Common myeloid progenitor, CD34-positive (primary cell): Measurements from ENCODE around the gene PSRC1.
A peak's percentile ranks its signal among the peaks of the same experiment; 100 is the strongest.

Experiments used
- CTCF ChIA-PET: fragments of 350-600 bp; sonication (Branson Sonifier 250); formaldehyde crosslinking; loops from one replicate; lab custom pipeline; 2021; ENCODE audit warnings: antibody characterized with exemption; lab: Charles Lee
- POLR2A ChIA-PET: fragments of 350-600 bp; sonication (Branson Sonifier 250); formaldehyde crosslinking; loops from one replicate; lab custom pipeline; 2021; ENCODE audit warnings: antibody characterized with exemption; lab: Charles Lee
- DNase-seq, 3 donors: peaks; one replicate each; pipeline versions ENCODE4 v3.0.0 to v3.0.0-alpha.2; 2013
- H3K27ac ChIP-seq, 2 experiments: 1 replicate in 1 of 2; 2 replicates in 1 of 2; pipeline ENCODE4 v1.7.0; 2013; ENCODE audit warnings: inconsistent platforms in 2 of 2, low read length in 2 of 2, mild to moderate bottlenecking in 2 of 2, low read depth in 1 of 2, moderate library complexity in 1 of 2; ENCODE audit not compliant: severe bottlenecking in 2 of 2, insufficient read depth in 1 of 2, poor library complexity in 1 of 2
- H3K27me3 ChIP-seq, 5 experiments: replicated peaks in 2 of 5; 1 replicate in 3 of 5; 2 replicates in 2 of 5; pipeline versions ENCODE4 v1.6.1 to v1.7.0; 2013; ENCODE audit warnings: low read length in 4 of 5, mild to moderate bottlenecking in 2 of 5, moderate library complexity in 2 of 5, inconsistent platforms in 1 of 5; ENCODE audit not compliant: insufficient read depth in 5 of 5, control insufficient read depth in 4 of 5
- H3K36me3 ChIP-seq, 4 experiments: 1 replicate in 2 of 4; 2 replicates in 2 of 4; pipeline versions ENCODE4 v1.6.1 to v1.7.0; 2013; ENCODE audit warnings: low read length in 3 of 4, control low read depth in 1 of 4, mild to moderate bottlenecking in 1 of 4; ENCODE audit not compliant: control insufficient read depth in 4 of 4, insufficient read depth in 4 of 4
- H3K4me1 ChIP-seq, 4 experiments: 1 replicate in 3 of 4; 2 replicates in 1 of 4; pipeline versions ENCODE4 v1.6.1 to v1.7.1; 2013; ENCODE audit warnings: low read length in 3 of 4, mild to moderate bottlenecking in 3 of 4, control low read depth in 1 of 4, inconsistent platforms in 1 of 4, moderate library complexity in 1 of 4; ENCODE audit not compliant: control insufficient read depth in 4 of 4, insufficient read depth in 4 of 4; ENCODE audit errors: control extremely low read depth in 1 of 4
- H3K4me3 ChIP-seq, 7 experiments: 1 replicate in 4 of 7; 2 replicates in 3 of 7; pipeline versions ENCODE4 v1.5.1 to v1.7.0; 2013; ENCODE audit warnings: mild to moderate bottlenecking in 7 of 7, low read length in 6 of 7, moderate library complexity in 6 of 7, inconsistent platforms in 2 of 7, low read depth in 2 of 7, control low read depth in 1 of 7; ENCODE audit not compliant: insufficient read depth in 4 of 7, control insufficient read depth in 1 of 7; ENCODE audit errors: extremely low read depth in 1 of 7
- H3K9me3 ChIP-seq, 5 experiments: 1 replicate in 4 of 5; 2 replicates in 1 of 5; pipeline versions ENCODE4 v1.6.1 to v1.7.1; 2013; ENCODE audit warnings: low read length in 4 of 5, mild to moderate bottlenecking in 2 of 5, inconsistent platforms in 1 of 5, low read depth in 1 of 5, moderate library complexity in 1 of 5; ENCODE audit not compliant: control insufficient read depth in 4 of 5, insufficient read depth in 2 of 5; ENCODE audit errors: control extremely low read depth in 1 of 5
- WGBS: methylation state at CpG from one replicate; pipeline ENCODE4 v1.1.5; 2013; ENCODE audit not compliant: insufficient coverage; 5-methylcytosine and 5-hydroxymethylcytosine counted together

PSRC1 gene

DNA sequence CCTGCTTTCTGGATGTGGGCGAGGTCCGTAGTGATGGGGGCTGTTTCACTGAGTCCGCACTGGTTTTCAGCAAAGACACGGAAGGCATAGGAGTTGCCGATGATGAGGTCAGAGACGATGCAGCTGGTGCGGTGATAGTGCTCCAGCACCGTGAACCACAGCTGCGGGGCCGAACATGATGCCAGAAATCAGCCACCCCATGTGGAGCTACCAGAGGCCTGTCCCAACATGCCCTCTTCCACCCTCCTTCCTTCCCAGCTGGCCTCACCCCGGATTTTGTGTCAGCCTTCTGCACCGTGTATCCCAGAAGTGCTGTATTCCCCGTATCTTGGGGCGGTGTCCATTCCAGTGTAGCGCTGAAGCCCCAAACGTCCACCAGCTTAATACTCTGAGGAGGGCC lies 13.8 kb upstream of the PSRC1 start:
- Histone ChIP-seq H3K27me3 (peaks cover 0 to 28% (median 2%) of the 10 kb centered on the region in 5 experiments), H3K9me3 (no peaks in the 10 kb centered on the region), H3K36me3 (no peaks in the 10 kb centered on the region), H3K4me1 (peaks cover 0 to 6% (median 2%) of the 10 kb centered on the region in 4 experiments), H3K4me3 (no peak overlapping the region), H3K27ac (no peak overlapping the region)
- POLR2A ChIA-PET = no interaction called here
- DNase-seq = no peak
- WGBS = 98% methylated on average over 16 of the region's 16 CpGs
- CTCF ChIA-PET = interaction anchor here (0.9 to 1.6 kb wide), 3 partner anchors 11 to 20 kb away, joined by 3 to 6 read pairs (median 3); partner anchors contain the start of gene MYBPHL

DNA sequence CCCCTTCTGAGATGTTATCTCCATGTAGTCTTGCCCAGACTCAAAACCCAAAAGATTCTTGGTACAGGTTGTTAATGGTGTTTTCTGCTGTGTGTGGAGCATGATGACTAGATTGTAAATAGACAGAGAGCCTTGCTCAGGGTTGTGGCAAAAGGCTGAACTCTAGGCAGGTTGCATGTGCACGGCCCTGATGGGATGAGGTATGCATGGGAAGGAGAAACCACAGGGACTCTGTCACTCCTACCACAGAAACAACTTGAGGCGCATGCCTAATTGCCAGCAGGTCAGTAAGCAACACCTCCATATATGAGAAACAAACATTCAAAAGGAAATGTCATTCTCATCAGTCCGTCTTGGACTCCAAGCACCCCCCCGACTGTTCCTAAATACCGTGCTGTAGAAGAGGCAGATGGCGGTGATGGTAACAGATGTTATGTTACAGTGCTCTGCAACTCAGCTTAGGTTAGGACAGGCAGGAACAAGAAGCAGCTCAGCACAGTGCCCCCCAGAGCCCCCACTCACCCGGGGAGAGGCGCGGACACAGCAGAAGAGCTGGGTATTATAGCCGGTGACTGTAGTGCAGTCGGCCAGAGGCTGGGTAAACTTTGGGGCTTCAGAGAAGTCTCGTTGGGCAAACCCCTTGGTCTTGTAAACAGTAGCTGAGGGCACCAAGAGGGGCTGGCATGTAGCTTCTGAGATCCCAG lies 12.9 kb upstream of the PSRC1 start:
- Histone ChIP-seq H3K9me3 (no peaks in the 10 kb centered on the region), H3K4me1 (peaks cover 0 to 12% (median 2%) of the 10 kb centered on the region in 4 experiments), H3K36me3 (no peaks in the 10 kb centered on the region), H3K4me3 (no peak overlapping the region), H3K27me3 (peaks cover 0 to 27% (median 1%) of the 10 kb centered on the region in 5 experiments), H3K27ac (no peak overlapping the region)
- ChIA-PET CTCF (interaction anchor here (1.3 to 1.6 kb wide), 2 partner anchors 12 to 19 kb away, joined by 3 to 6 read pairs; partner anchors contain the start of gene MYBPHL), POLR2A (interaction anchor here (0.7 kb wide), 1 partner anchor 20 kb away, joined by 3 read pairs; no protein-coding TSS in a partner anchor)
- WGBS = 88% methylated on average over 11 of the region's 12 CpGs
- DNase-seq = no peak

DNA sequence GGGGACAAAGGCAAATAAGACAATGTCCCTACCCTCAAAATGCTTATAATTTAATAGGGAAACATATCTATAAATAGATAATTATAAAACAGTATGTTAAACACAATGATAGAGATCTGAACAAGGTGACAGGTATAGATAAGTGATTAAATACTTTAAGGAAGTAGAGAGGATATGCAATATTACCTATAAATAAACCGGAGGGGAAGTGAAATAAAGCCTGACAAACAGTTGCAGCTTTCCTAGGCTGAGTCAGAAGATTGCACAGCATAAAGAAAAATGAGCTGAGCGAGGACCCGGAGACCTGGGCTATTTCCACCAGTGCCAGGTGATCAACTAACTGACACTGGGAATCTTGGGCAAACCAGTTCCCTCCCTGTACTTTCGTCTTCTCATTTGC lies 11.5 kb upstream of the PSRC1 start:
- Histone ChIP-seq H3K27me3 (peaks cover 0 to 16% (median 0%) of the 10 kb centered on the region in 5 experiments), H3K27ac (no peak overlapping the region), H3K4me1 (peaks cover 0 to 14% (median 2%) of the 10 kb centered on the region in 4 experiments), H3K4me3 (no peak overlapping the region), H3K9me3 (no peaks in the 10 kb centered on the region), H3K36me3 (no peaks in the 10 kb centered on the region)
- ChIA-PET POLR2A (no interaction called here), CTCF (no interaction called here)
- 0% methylated on average over 1 of the region's 4 CpGs for WGBS
- no peak for DNase-seq

DNA sequence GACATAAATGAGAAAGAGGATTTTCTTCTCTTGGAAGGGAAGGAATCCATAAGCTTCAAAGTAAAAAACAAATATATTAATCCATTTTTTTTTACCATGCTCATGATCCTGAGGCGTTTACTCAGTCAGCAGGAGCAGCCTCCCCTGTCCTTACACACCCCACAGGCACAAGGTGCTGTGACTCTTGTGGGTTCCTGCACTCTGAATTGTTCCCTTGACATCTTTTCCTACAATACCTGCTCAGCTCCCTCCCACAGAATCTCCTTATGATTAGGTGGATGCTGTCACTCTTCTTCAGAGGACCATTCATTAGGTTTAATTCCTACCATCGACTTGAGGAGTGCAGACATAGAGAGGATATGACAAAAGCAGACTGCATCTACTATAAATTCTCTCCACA lies 10.1 kb upstream of the PSRC1 start:
- DNase-seq = no peak
- 91% methylated on average over 1 of the region's 2 CpGs for WGBS
- Histone ChIP-seq H3K27ac (no peak overlapping the region), H3K27me3 (peaks cover 0 to 8% (median 0%) of the 10 kb centered on the region in 5 experiments), H3K36me3 (no peaks in the 10 kb centered on the region), H3K4me1 (peaks cover 0 to 14% (median 2%) of the 10 kb centered on the region in 4 experiments), H3K9me3 (no peaks in the 10 kb centered on the region), H3K4me3 (no peak overlapping the region)
- CTCF ChIA-PET = interaction anchor here (1.3 to 2.1 kb wide), 3 partner anchors 10 to 19 kb away, joined by 3 to 6 read pairs (median 4); partner anchors contain the start of gene PSRC1
- POLR2A ChIA-PET = no interaction called here

DNA sequence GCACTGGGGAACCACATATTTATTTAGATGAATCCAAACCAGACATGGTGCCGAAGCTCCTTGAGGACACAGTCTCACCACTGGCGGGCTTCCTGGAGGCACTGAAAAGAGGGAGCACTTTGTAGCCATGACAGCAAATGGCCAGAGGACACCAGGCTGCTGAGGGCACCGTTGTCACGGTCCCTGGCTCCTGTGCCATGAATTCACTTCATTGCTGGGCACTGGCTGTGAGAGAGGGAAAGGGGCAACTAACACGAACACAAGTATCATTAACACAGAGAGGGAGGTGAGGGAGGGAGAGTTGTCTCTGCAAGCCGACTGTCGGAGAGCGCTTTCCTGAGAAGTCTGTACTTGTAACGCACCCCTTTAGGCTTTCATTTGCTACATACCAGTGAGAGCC lies 9.4 kb upstream of the PSRC1 start:
- Histone ChIP-seq H3K4me3 (no peak overlapping the region), H3K9me3 (no peaks in the 10 kb centered on the region), H3K27ac (no peak overlapping the region), H3K36me3 (no peaks in the 10 kb centered on the region), H3K4me1 (peaks cover 0 to 14% (median 2%) of the 10 kb centered on the region in 4 experiments), H3K27me3 (peaks cover 0 to 8% (median 0%) of the 10 kb centered on the region in 5 experiments)
- ChIA-PET CTCF (interaction anchor here (1.3 to 2.1 kb wide), 3 partner anchors 9 to 19 kb away, joined by 3 to 6 read pairs (median 4); partner anchors contain the start of gene PSRC1), POLR2A (no interaction called here)
- WGBS = 95% methylated on average over 8 of the region's 9 CpGs
- no peak for DNase-seq

DNA sequence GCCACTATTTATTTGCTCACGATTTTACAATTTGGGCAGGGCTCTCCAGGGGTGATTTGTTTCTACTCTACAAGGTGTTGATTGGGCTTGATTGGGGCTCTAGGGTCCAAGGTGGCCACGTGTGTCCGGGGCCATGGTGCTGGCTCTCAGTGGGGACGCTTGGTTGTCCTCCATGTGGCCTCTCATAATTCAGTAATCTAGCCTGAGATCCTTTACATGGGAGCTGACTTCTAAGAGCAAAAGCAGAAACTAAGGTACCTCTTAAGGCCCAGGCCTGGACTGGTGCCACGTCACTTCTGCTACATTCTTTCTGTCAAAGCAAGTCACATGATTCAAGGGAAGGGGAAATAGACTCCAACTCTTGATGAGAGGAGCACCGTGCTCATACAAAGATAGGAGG lies 8.1 kb upstream of the PSRC1 start:
- ChIA-PET CTCF (interaction anchor here (1.9 to 2.1 kb wide), 2 partner anchors 8 to 108 kb away, joined by 4 read pairs; partner anchors contain the start of gene PSRC1), POLR2A (no interaction called here)
- Histone ChIP-seq H3K27ac (no peak overlapping the region), H3K36me3 (no peaks in the 10 kb centered on the region), H3K4me3 (no peak overlapping the region), H3K27me3 (peaks cover 0 to 8% (median 0%) of the 10 kb centered on the region in 5 experiments), H3K9me3 (no peaks in the 10 kb centered on the region), H3K4me1 (peaks cover 0 to 14% (median 2%) of the 10 kb centered on the region in 4 experiments)
- peak; percentile 12 to 67 (median 54) for DNase-seq
- 67% methylated on average over 6 of the region's 6 CpGs for WGBS

DNA sequence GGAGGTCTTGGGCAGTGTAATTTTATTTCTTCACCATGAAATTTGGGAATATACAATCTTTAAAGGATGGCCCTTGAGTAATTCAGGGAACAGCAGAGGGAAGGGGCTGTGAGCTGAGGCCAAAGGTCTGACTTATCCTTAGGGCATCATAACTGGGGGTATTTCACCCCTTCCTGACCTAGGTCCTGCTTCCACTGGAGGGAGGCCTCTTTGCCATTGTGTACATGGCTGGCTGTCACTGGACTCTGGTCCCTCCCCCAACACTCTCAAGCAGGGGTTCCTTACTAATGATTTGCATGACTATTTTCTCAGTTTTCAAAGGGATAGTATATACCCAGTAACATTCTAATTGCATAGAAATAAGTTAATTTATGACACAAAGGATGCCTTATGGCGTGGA lies 7.2 kb upstream of the PSRC1 start:
- H3K4me3 ChIP-seq = no peak overlapping the region
- H3K27me3 ChIP-seq = peaks cover 0 to 4% (median 0%) of the 10 kb centered on the region in 5 experiments
- H3K36me3 ChIP-seq = no peaks in the 10 kb centered on the region
- no peak for DNase-seq
- ChIA-PET POLR2A (no interaction called here), CTCF (interaction anchor here (1.9 kb wide), 1 partner anchor 109 kb away, joined by 4 read pairs; no protein-coding TSS in a partner anchor)
- H3K4me1 ChIP-seq = peaks cover 0 to 14% (median 2%) of the 10 kb centered on the region in 4 experiments
- no peak overlapping the region for H3K27ac ChIP-seq
- no peaks in the 10 kb centered on the region for H3K9me3 ChIP-seq
- 100% methylated on average over 1 of the region's 1 CpG for WGBS
